ENCODE measurements around the gene C1orf210. TPM values are rescaled to one million over a fixed set of nuclear protein-coding genes. Genes with fewer than 3 reads are reported as not detected.

Gene C1orf210
- not detected in 2 replicates for total RNA-seq

DNA sequence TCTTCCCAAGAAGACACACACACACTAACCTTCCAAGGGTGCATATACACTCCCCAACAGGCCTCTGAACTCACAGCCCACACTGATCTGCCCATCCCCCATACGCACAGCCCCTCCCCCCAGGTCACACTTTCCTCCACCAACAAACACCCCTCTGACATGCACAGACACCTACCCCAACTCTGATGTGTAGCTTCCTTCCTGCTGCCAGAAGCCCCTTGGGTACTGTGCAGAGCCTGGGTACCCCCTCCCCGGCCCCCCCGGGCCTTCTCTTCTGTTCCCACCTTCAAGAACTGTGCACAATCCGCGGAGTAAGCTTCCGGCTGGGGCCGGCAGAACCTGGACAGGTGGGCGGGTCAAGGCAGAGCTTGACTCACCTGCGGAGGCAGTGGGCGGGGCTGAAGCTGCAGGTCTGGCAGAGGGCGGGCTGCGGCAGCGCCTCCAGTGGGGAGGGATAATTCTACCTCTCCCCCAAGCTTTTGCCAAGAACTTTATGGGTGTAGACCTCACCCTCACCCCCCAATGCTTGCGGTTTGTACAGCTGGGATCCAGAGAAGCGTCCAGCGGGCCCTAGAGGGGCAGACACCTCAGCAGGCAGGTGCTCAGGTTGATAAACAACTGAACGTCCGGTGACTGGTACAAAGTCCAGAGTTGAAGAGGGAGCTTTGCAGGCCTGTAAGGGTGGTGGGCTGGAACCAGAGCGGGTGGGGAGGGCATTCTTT is at the start of gene C1orf210:
C1orf210 (minus strand) TSS at position 313 of the 722 bp plus-strand sequence. CDS start 2,311 bp downstream, outside the sequence.
- no peak for DNase-seq (ENCODE audit: low read depth in 2 of 2)

DNA sequence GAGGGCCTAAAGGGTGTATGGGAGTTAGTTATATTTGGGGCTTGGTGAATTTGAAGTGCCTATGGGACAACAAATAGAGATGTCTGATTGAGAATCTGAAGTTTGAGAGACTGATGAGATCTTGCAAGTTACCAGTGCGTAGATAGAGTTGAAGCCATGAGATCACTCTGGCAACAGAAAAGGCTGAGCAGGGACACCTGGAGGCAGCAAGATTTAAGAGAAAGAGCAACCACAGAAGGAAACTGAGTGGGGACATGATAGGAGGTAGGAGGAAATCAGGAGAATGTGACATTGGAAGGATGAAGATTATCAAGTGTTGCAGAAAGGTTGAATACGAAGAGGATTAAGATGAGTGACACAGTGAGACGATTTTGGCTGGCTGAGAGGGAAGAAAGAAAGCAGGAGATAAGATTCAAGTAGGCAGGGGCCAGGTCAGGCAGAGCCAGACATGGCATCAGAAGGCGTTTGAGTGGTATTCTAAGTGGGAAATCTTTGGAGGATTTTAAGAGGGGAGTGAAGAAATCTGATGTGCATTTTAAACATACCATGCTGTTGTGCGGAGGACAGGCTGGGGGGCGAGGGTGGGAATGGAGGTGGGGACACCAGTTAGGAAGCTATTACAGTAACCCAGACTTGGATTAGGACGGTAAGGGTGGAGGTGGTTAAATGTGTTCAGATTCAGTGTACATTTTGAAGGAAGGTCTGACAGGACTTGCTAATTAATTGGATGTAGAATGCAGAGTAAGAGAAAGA is 49.2 kb upstream of the C1orf210 start:
- no peak for DNase-seq (ENCODE audit: low read depth in 2 of 2)

DNA sequence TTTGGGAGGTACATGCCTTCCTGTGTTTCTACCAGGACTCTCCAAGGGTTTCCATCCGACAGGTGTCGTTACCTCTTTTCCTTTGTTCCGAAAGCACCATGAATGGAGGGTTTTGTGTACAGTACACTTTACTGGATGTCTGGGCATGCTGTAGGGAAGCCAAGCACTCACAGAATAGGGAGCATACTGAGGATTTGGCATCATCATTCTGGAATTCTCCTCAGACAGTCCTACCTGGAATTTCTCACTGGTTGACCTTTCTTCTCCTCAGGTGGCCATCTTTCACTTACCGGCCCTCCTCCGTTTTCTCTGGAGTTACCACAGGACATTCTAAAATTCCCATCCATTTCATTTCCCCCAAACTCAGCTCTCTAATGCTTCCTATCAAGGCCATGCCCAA is 46.3 kb upstream of the C1orf210 start:
- no peak for DNase-seq (ENCODE audit: low read depth in 2 of 2)

- peak; percentile 83 to 94 for DNase-seq (ENCODE audit: low read depth in 2 of 2)
Observed at GRCh38 chr1:43329995-43330751, 44.8 kb upstream of the C1orf210 start.

DNA sequence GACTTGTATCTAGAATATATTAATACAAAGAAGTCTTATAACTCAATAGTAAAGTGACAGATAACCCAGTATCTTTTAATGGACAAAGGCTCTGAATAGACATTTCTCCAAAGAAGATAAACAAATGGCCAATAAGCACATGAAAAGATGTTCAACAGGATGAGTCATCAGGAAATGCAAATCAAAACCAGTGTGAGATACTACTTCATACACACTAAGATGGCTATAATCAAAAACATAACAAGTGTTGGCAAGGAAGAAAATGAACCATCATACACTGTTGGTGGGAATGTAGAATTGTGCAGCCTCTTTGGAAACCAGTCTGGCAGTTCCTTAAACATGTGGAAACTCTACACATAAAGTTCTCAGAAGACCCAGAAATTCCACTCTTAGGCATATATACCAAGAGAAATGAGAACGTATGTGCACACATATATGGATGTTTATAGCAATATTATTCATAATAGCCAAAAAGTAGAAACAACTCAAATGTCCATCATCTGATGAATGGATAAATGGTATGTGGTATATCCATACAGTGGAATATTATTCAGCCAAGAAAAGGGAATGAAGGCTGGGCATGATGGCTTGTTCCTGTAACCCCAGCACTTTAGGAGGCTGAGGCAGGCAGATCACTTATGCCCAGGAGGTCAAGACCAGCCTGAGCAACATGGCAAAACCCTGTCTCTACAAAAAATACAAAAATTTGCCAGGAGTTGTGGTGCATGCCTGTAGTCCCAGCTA is 42.3 kb upstream of the C1orf210 start:
- peak in 1 of 2 donors; percentile 31 for DNase-seq (ENCODE audit: low read depth in 2 of 2)

DNA sequence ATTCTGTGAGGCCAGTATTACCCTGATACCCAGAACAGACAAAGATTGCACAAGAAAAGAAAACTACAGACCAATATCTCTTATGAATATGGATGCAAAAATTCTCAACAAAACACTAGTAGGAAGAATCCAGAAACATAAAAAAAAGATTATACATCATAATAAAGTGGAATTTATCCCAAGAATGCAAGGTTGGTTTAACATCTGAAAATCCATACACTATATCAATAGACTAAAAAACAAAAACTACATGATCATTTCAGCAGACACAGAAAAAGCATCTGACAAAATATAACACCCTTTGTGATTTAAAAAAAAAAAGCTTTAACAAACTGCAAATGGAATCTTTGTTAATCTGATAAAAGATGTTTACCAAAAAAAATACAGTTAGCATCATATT is 40.0 kb upstream of the C1orf210 start:
- DNase-seq (ENCODE audit: low read depth in 2 of 2), result no peak

GRCh38 chr1:43324810-43325209 is 39.4 kb upstream of the C1orf210 start:
- DNase-seq (ENCODE audit: low read depth in 2 of 2), result no peak

GRCh38 chr1:43322506-43322905 is 37.1 kb upstream of the C1orf210 start:
- no peak for DNase-seq (ENCODE audit: low read depth in 2 of 2)

GRCh38 chr1:43321331-43321891 is 36.0 kb upstream of the C1orf210 start:
- no peak for DNase-seq (ENCODE audit: low read depth in 2 of 2)

DNA sequence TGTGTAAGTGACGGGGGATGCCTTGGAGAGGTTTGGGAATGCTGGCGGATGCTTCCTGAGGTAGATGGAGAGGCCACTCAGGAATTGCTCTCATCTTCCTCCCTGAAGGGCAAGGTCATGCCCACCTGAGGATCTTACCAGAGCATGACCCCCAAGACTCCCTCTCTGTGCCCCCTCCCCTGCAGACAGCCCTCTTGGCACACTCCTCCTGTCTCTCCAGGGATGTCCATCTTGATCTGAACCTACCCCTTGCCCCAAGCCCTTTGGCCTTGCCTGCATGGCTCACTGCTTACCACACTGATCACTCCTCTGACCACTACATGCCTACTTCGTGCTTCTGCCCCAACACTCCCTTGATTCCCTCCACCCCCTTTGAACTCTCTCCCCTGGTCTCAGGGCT is 34.4 kb upstream of the C1orf210 start:
- no peak for DNase-seq (ENCODE audit: low read depth in 2 of 2)

DNA sequence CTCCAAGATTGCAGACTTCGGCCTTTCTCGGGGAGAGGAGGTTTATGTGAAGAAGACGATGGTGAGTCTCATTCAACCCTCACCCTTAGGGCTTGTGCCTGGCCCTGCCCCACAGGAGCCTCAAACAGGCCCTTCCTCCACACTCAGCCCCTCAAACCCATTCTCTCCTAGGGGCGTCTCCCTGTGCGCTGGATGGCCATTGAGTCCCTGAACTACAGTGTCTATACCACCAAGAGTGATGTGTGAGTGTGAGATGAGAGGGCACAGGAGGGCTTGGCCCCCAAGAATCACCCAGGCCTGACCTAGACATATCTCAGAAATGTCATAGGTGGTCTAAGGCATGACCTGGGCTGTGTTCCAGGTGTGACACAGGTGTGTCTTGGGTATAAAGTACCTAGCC is 33.9 kb upstream of the C1orf210 start:
- no peak for DNase-seq (ENCODE audit: low read depth in 2 of 2)

- DNase-seq (ENCODE audit: low read depth in 2 of 2), result no peak
Observed at GRCh38 chr1:43318831-43319230, 33.5 kb upstream of the C1orf210 start.

- DNase-seq (ENCODE audit: low read depth in 2 of 2), result no peak
Observed at GRCh38 chr1:43317817-43318471, 32.6 kb upstream of the C1orf210 start.

- DNase-seq (ENCODE audit: low read depth in 2 of 2), result no peak
Observed at GRCh38 chr1:43316738-43317520, 31.5 kb upstream of the C1orf210 start.

DNA sequence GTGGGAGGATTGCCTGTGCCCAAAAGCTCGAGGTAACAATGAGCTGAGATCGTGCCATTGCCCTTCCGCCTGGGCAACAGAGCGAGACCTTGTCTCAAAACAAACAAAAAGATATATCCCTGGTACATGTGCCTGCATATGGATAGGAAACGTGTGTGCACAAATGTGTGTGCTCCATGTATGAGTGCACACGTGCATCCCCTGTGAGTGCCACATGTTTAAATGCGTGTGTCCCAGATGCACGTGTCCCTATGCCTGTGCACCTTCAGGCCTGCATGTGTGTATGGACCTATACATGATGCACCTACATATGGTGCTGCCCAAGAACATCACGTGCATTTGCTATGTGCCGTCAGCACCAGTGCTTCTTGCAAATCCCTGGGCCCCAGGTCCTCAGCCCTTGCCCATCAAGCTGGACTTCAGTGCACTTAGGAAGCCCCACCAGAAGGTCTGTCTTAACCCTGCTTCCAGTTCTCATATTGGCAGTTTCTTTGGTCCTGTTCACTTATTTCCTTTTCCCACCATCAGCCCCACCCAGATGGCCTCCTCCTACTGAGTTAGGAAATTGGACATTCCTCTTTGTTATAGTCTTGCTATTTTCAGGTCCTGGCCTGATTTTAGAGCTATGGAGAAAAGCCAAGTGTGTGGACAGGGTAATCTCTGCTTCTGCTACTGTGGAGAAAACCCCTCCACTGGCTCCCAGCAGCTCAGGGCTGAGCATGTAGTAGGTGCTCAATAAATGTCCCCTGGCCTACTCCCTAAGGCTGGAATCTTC is 30.8 kb upstream of the C1orf210 start:
- no peak for DNase-seq (ENCODE audit: low read depth in 2 of 2)

DNA sequence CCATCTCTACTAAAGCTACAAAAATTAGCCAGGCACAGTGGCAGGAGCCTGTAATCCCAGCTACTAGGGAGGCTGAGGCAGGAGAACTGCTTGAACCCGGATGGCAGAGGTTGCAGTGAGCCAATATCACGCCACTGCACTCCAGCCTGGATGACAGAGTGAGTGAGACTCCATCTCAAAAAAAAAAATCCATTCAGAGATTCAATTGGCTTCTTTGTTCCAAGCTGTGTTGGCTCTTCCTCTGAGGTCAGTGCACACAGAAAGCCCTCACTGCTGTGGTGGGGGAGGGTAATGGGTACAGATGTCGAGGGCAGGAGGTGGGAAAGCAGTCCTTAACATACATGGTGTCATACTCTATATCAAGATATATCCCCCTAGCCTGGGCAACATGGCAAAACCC is 30.1 kb upstream of the C1orf210 start:
- DNase-seq (ENCODE audit: low read depth in 2 of 2), result no peak

- DNase-seq (ENCODE audit: low read depth in 2 of 2), result no peak
Observed at GRCh38 chr1:43314233-43314632, 28.9 kb upstream of the C1orf210 start.

GRCh38 chr1:43313771-43314170 is 28.4 kb upstream of the C1orf210 start:
- no peak for DNase-seq (ENCODE audit: low read depth in 2 of 2)
